K562 (cell line): ENCODE measurements around the gene GNA15.
A peak's percentile ranks its signal among the peaks of the same experiment; 100 is the strongest.

ENCODE experiments used
- CEBPB ChIP-seq: fragments of 450-650 bp; IDR thresholded peaks from 2 replicates; pipeline ENCODE4 v1.6.1; 2016; ENCODE audit warnings: missing genetic modification characterization, missing compliant biosample characterization
- ETV1 ChIP-seq: fragments of 450-650 bp; conservative IDR thresholded peaks from 2 replicates; pipeline ENCODE4 v1.6.1; 2016; ENCODE audit warnings: missing genetic modification characterization, control low read depth, low read depth, missing compliant biosample characterization
- GABPA ChIP-seq: fragments of 200-800 bp; sonication (Bioruptor generic); conservative IDR thresholded peaks from 2 replicates; pipeline ENCODE4 v1.6.1; 2016; ENCODE audit warnings: low read depth, missing genetic modification characterization, missing compliant biosample characterization
- HLTF ChIP-seq: fragments of 450-650 bp; IDR thresholded peaks from 2 replicates; pipeline ENCODE4 v1.6.1; 2016
- NFIC ChIP-seq: fragments of 450-650 bp; IDR thresholded peaks from 2 replicates; pipeline ENCODE4 v1.6.1; 2017; ENCODE audit warnings: mild to moderate bottlenecking, inconsistent platforms
- NUFIP1 ChIP-seq: fragments of 450-650 bp; IDR thresholded peaks from 2 replicates; pipeline ENCODE4 v1.6.1; 2018; ENCODE audit not compliant: partially characterized antibody
- POLR2AphosphoS5 ChIP-seq: IDR thresholded peaks from 2 replicates; pipeline ENCODE4 v1.6.1; 2011; ENCODE audit warnings: mild to moderate bottlenecking, low read depth, low read length, moderate library complexity; ENCODE audit not compliant: control insufficient read depth, insufficient read depth
- SMAD1 ChIP-seq: fragments of 150-350 bp; IDR thresholded peaks from 2 replicates; pipeline ENCODE4 v1.6.1; 2014; ENCODE audit warnings: low read length, low read depth; ENCODE audit not compliant: partially characterized antibody
- ZNF232 ChIP-seq: sonication (generic); formaldehyde crosslinking; IDR thresholded peaks from 2 replicates; pipeline ENCODE4 v1.8.0; 2022; ENCODE audit warnings: mild to moderate bottlenecking, missing genetic modification reagents
- ZNF644 ChIP-seq: fragments of 200-800 bp; sonication (Bioruptor generic); IDR thresholded peaks from 2 replicates; pipeline ENCODE4 v1.6.1; 2016; ENCODE audit warnings: low read depth, missing genetic modification characterization, missing compliant biosample characterization
- ZSCAN32 ChIP-seq: fragments of 450-650 bp; formaldehyde crosslinking; IDR thresholded peaks from 2 replicates; pipeline ENCODE4 v1.4.0; 2020; ENCODE audit warnings: mild to moderate bottlenecking, moderate library complexity
- TF ChIP-seq, protein P1 (sequence below): fragments of 250-450 bp; sonication (Bioruptor Pico); IDR thresholded peaks from 2 replicates; pipeline ENCODE4 v1.4.0; 2020; ENCODE audit warnings: borderline replicate concordance
- TF ChIP-seq, protein P2 (sequence below), 3 experiments: IDR thresholded peaks in 2 of 3; conservative IDR thresholded peaks in 1 of 3; 2 replicates each; pipeline ENCODE4 v1.5.1; 2011 to 2012; ENCODE audit warnings: low read length in 3 of 3, mild to moderate bottlenecking in 3 of 3, control low read depth in 2 of 3, improper control_type of control experiment in 1 of 3, inconsistent platforms in 1 of 3, low read depth in 1 of 3, mixed read lengths in 1 of 3, moderate library complexity in 1 of 3; ENCODE audit not compliant: insufficient read depth in 2 of 3
- TF ChIP-seq, protein P3 (sequence below), 2 experiments: fragments of 200-800 bp in 1 of 2; sonication (Bioruptor generic) in 1 of 2; sonication (generic) in 1 of 2; formaldehyde crosslinking in 1 of 2; IDR thresholded peaks in 1 of 2; conservative IDR thresholded peaks in 1 of 2; 2 replicates each; pipeline versions ENCODE4 v1.5.0 to v1.6.1; 2016 to 2020; ENCODE audit warnings: missing compliant biosample characterization in 1 of 2, missing genetic modification characterization in 1 of 2, missing genetic modification reagents in 1 of 2

DNA sequence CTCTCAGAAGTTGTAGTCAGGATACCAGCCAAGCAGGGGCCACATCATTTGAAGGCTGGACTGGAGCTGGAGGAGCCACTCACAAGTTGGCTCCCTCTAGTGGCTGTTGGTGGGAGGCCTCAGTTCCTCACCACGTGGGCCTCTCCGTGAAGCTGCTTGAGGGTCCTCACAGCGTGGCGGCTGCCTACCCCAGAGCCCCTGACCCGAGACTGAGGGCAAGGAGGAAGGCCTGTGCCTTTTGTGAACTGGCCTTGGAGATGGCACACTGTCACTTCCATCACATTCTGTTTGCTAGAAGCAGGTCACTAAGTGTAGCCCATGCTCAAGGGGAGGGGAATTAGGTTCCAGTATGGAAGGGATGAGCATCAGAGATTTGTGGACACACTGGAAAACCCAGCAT, 27.1 kb upstream of the GNA15 start:
- no peak for TF ChIP-seq CEBPB
- TF ChIP-seq GABPA = no peak
- TF ChIP-seq ZNF232 (CRISPR knock-in tag) = no peak
- TF ChIP-seq POLR2AphosphoS5 = no peak
- TF ChIP-seq SMAD1 = no peak
- TF ChIP-seq NUFIP1 = no peak
- no peak for TF ChIP-seq ETV1 (tag)
- TF ChIP-seq, protein P1, sequence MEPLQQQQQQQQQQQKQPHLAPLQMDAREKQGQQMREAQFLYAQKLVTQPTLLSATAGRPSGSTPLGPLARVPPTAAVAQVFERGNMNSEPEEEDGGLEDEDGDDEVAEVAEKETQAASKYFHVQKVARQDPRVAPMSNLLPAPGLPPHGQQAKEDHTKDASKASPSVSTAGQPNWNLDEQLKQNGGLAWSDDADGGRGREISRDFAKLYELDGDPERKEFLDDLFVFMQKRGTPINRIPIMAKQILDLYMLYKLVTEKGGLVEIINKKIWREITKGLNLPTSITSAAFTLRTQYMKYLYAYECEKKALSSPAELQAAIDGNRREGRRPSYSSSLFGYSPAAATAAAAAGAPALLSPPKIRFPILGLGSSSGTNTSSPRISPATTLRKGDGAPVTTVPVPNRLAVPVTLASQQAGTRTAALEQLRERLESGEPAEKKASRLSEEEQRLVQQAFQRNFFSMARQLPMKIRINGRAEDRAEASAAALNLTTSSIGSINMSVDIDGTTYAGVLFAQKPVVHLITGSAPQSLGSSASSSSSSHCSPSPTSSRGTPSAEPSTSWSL (CRISPR knock-in tag) = no peak
- TF ChIP-seq, protein P2, sequence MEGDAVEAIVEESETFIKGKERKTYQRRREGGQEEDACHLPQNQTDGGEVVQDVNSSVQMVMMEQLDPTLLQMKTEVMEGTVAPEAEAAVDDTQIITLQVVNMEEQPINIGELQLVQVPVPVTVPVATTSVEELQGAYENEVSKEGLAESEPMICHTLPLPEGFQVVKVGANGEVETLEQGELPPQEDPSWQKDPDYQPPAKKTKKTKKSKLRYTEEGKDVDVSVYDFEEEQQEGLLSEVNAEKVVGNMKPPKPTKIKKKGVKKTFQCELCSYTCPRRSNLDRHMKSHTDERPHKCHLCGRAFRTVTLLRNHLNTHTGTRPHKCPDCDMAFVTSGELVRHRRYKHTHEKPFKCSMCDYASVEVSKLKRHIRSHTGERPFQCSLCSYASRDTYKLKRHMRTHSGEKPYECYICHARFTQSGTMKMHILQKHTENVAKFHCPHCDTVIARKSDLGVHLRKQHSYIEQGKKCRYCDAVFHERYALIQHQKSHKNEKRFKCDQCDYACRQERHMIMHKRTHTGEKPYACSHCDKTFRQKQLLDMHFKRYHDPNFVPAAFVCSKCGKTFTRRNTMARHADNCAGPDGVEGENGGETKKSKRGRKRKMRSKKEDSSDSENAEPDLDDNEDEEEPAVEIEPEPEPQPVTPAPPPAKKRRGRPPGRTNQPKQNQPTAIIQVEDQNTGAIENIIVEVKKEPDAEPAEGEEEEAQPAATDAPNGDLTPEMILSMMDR (IDR thresholded peaks at IDR 0.05 in 2 of 3, conservative IDR thresholded peaks at IDR 0.05 in 1 of 3; ENCODE audit: insufficient read depth in 2 of 3, low read depth in 1 of 3, low read length in 3 of 3) = peak; percentile 78 to 97 (median 81)
- TF ChIP-seq HLTF = no peak
- TF ChIP-seq ZSCAN32 (CRISPR knock-in tag) = no peak
- TF ChIP-seq, protein P3, sequence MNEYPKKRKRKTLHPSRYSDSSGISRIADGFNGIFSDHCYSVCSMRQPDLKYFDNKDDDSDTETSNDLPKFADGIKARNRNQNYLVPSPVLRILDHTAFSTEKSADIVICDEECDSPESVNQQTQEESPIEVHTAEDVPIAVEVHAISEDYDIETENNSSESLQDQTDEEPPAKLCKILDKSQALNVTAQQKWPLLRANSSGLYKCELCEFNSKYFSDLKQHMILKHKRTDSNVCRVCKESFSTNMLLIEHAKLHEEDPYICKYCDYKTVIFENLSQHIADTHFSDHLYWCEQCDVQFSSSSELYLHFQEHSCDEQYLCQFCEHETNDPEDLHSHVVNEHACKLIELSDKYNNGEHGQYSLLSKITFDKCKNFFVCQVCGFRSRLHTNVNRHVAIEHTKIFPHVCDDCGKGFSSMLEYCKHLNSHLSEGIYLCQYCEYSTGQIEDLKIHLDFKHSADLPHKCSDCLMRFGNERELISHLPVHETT (CRISPR knock-in tag; conservative IDR thresholded peaks at IDR 0.05 in 1 of 2, IDR thresholded peaks at IDR 0.05 in 1 of 2) = no peak
- no peak for TF ChIP-seq NFIC
- no peak for TF ChIP-seq ZNF644 (tag)
